Natural killer cell (primary cell): ENCODE data around the gene FADS6. TPM values are rescaled to one million over a fixed set of nuclear protein-coding genes. Genes with fewer than 3 reads are reported as not detected.

Source experiments
- ATAC-seq, 3 donors: fragments of 150-1000 bp in 2 of 3; fragments of 200-7000 bp in 1 of 3; cut with Tn5 transposase; 1 replicate in 1 of 3; 2 replicates in 2 of 3; pipeline ENCODE4 v1.10.0; 2021; ENCODE audit warnings: mild to moderate bottlenecking in 2 of 3, moderate library complexity in 2 of 3
- DNase-seq, 2 donors: peaks; one replicate each; pipeline versions ENCODE4 v3.0.0 to v3.0.0-alpha.2; 2013 to 2021; ENCODE audit warnings: mixed read lengths in 1 of 2
- H3K27ac ChIP-seq: one replicate; pipeline ENCODE4 v1.5.1; 2013; ENCODE audit warnings: mild to moderate bottlenecking, low read length
- H3K27me3 ChIP-seq: one replicate; pipeline ENCODE4 v1.6.1; 2013; ENCODE audit warnings: low read length; ENCODE audit not compliant: control insufficient read depth, insufficient read depth
- H3K36me3 ChIP-seq: one replicate; pipeline ENCODE4 v1.6.1; 2013; ENCODE audit warnings: low read length; ENCODE audit not compliant: control insufficient read depth, insufficient read depth
- H3K4me1 ChIP-seq: one replicate; pipeline ENCODE4 v1.6.1; 2013; ENCODE audit warnings: low read length; ENCODE audit not compliant: control insufficient read depth, insufficient read depth
- H3K4me3 ChIP-seq: one replicate; pipeline ENCODE4 v1.5.1; 2013; ENCODE audit warnings: low read length
- H3K9me3 ChIP-seq: one replicate; pipeline ENCODE4 v1.6.1; 2013; ENCODE audit warnings: low read length; ENCODE audit not compliant: control insufficient read depth, insufficient read depth
- H3K27ac Mint-ChIP-seq, 2 donors: one replicate each; pipeline ENCODE4 v1.8.0; 2022; ENCODE audit warnings: mild to moderate bottlenecking in 2 of 2, mixed read lengths in 2 of 2, moderate library complexity in 1 of 2
- H3K27me3 Mint-ChIP-seq, 2 donors: one replicate each; pipeline ENCODE4 v1.8.0; 2022; ENCODE audit warnings: low read depth in 2 of 2, mixed read lengths in 2 of 2
- H3K36me3 Mint-ChIP-seq: one replicate; pipeline ENCODE4 v1.8.0; 2022; ENCODE audit warnings: mixed read lengths
- H3K4me1 Mint-ChIP-seq, 2 donors: one replicate each; pipeline ENCODE4 v1.8.0; 2022; ENCODE audit warnings: mixed read lengths in 2 of 2
- H3K4me3 Mint-ChIP-seq: one replicate; pipeline ENCODE4 v1.8.0; 2022; ENCODE audit warnings: mild to moderate bottlenecking, moderate library complexity, mixed read lengths
- H3K9me3 Mint-ChIP-seq, 2 donors: one replicate each; pipeline ENCODE4 v1.8.0; 2022; ENCODE audit warnings: mixed read lengths in 2 of 2
- CTCF ChIP-seq: fragments of 200-600 bp; IDR thresholded peaks from one replicate; pipeline ENCODE4 v1.8.0; 2022; ENCODE audit warnings: antibody characterized with exemption
- WGBS: methylation state at CpG from one replicate; pipeline ENCODE4 v1.1.7; 2013; ENCODE audit warnings: missing lambda C conversion rate; ENCODE audit not compliant: insufficient coverage; 5-methylcytosine and 5-hydroxymethylcytosine counted together
- intact Hi-C: fragments of 100-400 bp; cut with micrococcal nuclease; formaldehyde crosslinking; loops from one replicate; pipeline ENCODE4 v1.14.2; 2022
- total RNA-seq, 4 donors: library from RNA; stranded (reverse); fragments of 120-200 nt in 1 of 4; gene quantifications; one replicate each; pipeline versions ENCODE4 v1.2.3 to v1.2.4, GENCODE V29; 2013 to 2022

Gene FADS6
- total RNA-seq, 3 donors from 2014 or later (not counting 1 experiment from before 2014, with no cell fraction given), result not detected

- Mint-ChIP-seq H3K27me3 (peaks cover 0 to 17% of the 10 kb centered on the region in 2 donors), H3K4me1 (peaks cover 6 to 20% of the 10 kb centered on the region in 2 donors), H3K27ac (no peak overlapping the region), H3K4me3 (no peak overlapping the region), H3K36me3 (no peaks in the 10 kb centered on the region), H3K9me3 (no peaks in the 10 kb centered on the region)
- no peak overlapping the region for H3K4me3 ChIP-seq
- TF ChIP-seq CTCF, result no peak
- H3K36me3 ChIP-seq, result no peaks in the 10 kb centered on the region
- peaks cover 12% of the 10 kb centered on the region for H3K27me3 ChIP-seq
- H3K27ac ChIP-seq, result no peak overlapping the region
- H3K9me3 ChIP-seq, result no peaks in the 10 kb centered on the region
- ATAC-seq (no peak), DNase-seq (no peak)
- intact Hi-C loops, result loop anchor here (1.0 kb wide), 2 partner anchors 121 to 208 kb away; no protein-coding TSS in a partner anchor
- whole genome bisulfite sequencing, result 82% methylated on average over 19 of the region's 19 CpGs
- peaks cover 17% of the 10 kb centered on the region for H3K4me1 ChIP-seq
Observed at GRCh38 chr17:74865504-74866197, 27.8 kb downstream of the FADS6 start.

- WGBS, result 33% methylated on average over 11 of the region's 11 CpGs
- ATAC-seq, result peak; percentile 74 to 90 (median 76)
Observed at GRCh38 chr17:74864866-74865395, 28.5 kb downstream of the FADS6 start.

GRCh38 chr17:74864297-74864865 lies 29.1 kb downstream of the FADS6 start:
- H3K9me3 ChIP-seq, result no peaks in the 10 kb centered on the region
- Mint-ChIP-seq H3K4me3 (no peak overlapping the region), H3K36me3 (no peaks in the 10 kb centered on the region), H3K9me3 (no peaks in the 10 kb centered on the region), H3K27me3 (peaks cover 0 to 23% of the 10 kb centered on the region in 2 donors), H3K27ac (no peak overlapping the region), H3K4me1 (peaks cover 6 to 27% of the 10 kb centered on the region in 2 donors)
- no peak for DNase-seq
- no peak for ATAC-seq
- H3K27ac ChIP-seq, result no peak overlapping the region
- H3K4me1 ChIP-seq, result peaks cover 28% of the 10 kb centered on the region
- H3K4me3 ChIP-seq, result no peak overlapping the region
- 96% methylated on average over 15 of the region's 15 CpGs for WGBS
- intact Hi-C loops, result no loop called here
- H3K27me3 ChIP-seq, result peaks cover 21% of the 10 kb centered on the region
- no peak for TF ChIP-seq CTCF
- no peaks in the 10 kb centered on the region for H3K36me3 ChIP-seq

More at GRCh38 chr17:74864866-74865395, 28.5 kb downstream of the FADS6 start:
- peak; percentile 70 to 84 for DNase-seq
- Histone ChIP-seq H3K4me1 (peaks cover 24% of the 10 kb centered on the region), H3K36me3 (no peaks in the 10 kb centered on the region), H3K27ac (no peak overlapping the region), H3K9me3 (no peaks in the 10 kb centered on the region), H3K4me3 (no peak overlapping the region), H3K27me3 (peaks cover 19% of the 10 kb centered on the region)
- H3K27me3 Mint-ChIP-seq, result peaks cover 0 to 23% of the 10 kb centered on the region in 2 donors
- H3K9me3 Mint-ChIP-seq, result no peaks in the 10 kb centered on the region
- no peaks in the 10 kb centered on the region for H3K36me3 Mint-ChIP-seq
- H3K4me3 Mint-ChIP-seq, result peak overlapping the region; percentile 13
- no peak overlapping the region for H3K27ac Mint-ChIP-seq
- intact Hi-C loops, result loop anchor here (1.0 kb wide), 2 partner anchors 121 to 208 kb away; no protein-coding TSS in a partner anchor
- H3K4me1 Mint-ChIP-seq, result peaks cover 6 to 27% of the 10 kb centered on the region in 2 donors
- TF ChIP-seq CTCF, result peak; percentile 88
